ENCODE results near the gene STARD9. TPM values are rescaled to one million over a fixed set of nuclear protein-coding genes. Genes with fewer than 3 reads are reported as not detected.

Gene STARD9
- polyA plus RNA-seq, 1 of the 3 experiments (the other 2 are of a cell fraction), result 2.1 TPM

DNA sequence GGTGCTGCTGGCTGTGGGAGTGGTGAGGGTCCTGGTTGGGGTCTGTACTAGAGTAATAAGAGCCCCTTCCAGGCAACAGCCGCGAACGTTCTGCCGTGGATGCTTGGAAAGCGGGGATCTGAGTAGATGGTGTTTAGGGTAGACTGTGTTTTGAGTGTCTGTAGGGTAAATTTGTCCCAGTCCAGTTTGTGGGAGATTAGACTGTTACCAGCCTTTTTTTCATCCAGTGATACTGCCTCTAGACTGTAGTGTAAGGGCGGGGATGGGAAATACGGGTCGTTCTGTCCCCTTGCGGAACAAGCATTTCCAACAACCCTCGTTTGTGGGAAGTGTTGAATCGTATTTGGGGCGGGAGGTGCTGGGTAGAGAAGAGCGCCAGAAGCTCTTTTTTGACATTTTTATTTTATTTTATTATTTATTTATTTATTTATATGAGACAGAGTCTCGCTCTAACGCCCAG, 26.3 kb upstream of the STARD9 start:
- peaks cover 4% of the 10 kb centered on the region for H3F3A ChIP-seq (replicated peaks; ENCODE audit: insufficient read depth)
- H3K9ac ChIP-seq, result peak overlapping the region; percentile 97
- H3K4me1 ChIP-seq (ENCODE audit: control insufficient read depth in 1 of 2, insufficient read depth in 2 of 2, low read depth in 1 of 2, low read length in 1 of 2), result peaks cover 11 to 14% of the 10 kb centered on the region in 2 experiments; a peak in 3 of 4 replicates
- H3K9me3 ChIP-seq, result no peaks in the 10 kb centered on the region
- no peaks in the 10 kb centered on the region for H3K9me2 ChIP-seq
- H3K27ac ChIP-seq (ENCODE audit: low read depth in 2 of 2, low read length in 1 of 2), result peak overlapping the region; percentile 75 to 76
- peak overlapping the region; percentile 84 for H3K4me2 ChIP-seq
- ChIA-PET POLR2A (interaction anchor here (1.4 kb wide), 1 partner anchor 54 kb away, joined by 6 read pairs; the partner anchor contains the start of gene SNAP23), CTCF (interaction anchor here (1.0 to 1.5 kb wide), 4 partner anchors 20 to 406 kb away, joined by 3 to 4 read pairs (median 4); no protein-coding TSS in a partner anchor)
- H3K36me3 ChIP-seq (replicated peaks in 1 of 2; ENCODE audit: control insufficient read depth in 1 of 2, insufficient read depth in 2 of 2, low read length in 1 of 2), result peaks cover 5 to 12% of the 10 kb centered on the region in 2 experiments
- peaks cover 79% of the 10 kb centered on the region for H3K79me2 ChIP-seq (ENCODE audit: insufficient read depth)
- no peaks in the 10 kb centered on the region for H4K20me1 ChIP-seq (ENCODE audit: insufficient read depth)
- peak overlapping the region; percentile 97 for H2AFZ ChIP-seq (ENCODE audit: low read depth)
- DNase-seq, result peak; percentile 73
- TF ChIP-seq CHD2 (IDR thresholded peaks at IDR 0.05; ENCODE audit: low read length, partially characterized antibody) (no peak), RAD21 (IDR thresholded peaks at IDR 0.05; ENCODE audit: low read length) (no peak), JUND (IDR thresholded peaks at IDR 0.05) (no peak), SIN3A (IDR thresholded peaks at IDR 0.05; ENCODE audit: borderline replicate concordance, low read depth, low read length) (no peak), RXRA (IDR thresholded peaks at IDR 0.05; ENCODE audit: borderline replicate concordance, low read depth) (no peak), RFX5 (IDR thresholded peaks at IDR 0.05; ENCODE audit: low read length) (no peak), EZH2phosphoT487 (IDR thresholded peaks at IDR 0.05; ENCODE audit: borderline replicate concordance, low read depth) (no peak), YY1 (IDR thresholded peaks at IDR 0.05; ENCODE audit: low read depth) (no peak; the same call in 1 of the 2 replicates), FOXJ3 (CRISPR knock-in tag; IDR thresholded peaks at IDR 0.05) (no peak), RCOR1 (IDR thresholded peaks at IDR 0.05; ENCODE audit: low read length) (no peak), FOXM1 (IDR thresholded peaks at IDR 0.05; ENCODE audit: low read depth) (no peak), MEF2A (IDR thresholded peaks at IDR 0.05; ENCODE audit: borderline replicate concordance, low read depth) (no peak), TEAD4 (IDR thresholded peaks at IDR 0.05; ENCODE audit: borderline replicate concordance, insufficient read depth) (no peak)
- TF ChIP-seq, protein P1, sequence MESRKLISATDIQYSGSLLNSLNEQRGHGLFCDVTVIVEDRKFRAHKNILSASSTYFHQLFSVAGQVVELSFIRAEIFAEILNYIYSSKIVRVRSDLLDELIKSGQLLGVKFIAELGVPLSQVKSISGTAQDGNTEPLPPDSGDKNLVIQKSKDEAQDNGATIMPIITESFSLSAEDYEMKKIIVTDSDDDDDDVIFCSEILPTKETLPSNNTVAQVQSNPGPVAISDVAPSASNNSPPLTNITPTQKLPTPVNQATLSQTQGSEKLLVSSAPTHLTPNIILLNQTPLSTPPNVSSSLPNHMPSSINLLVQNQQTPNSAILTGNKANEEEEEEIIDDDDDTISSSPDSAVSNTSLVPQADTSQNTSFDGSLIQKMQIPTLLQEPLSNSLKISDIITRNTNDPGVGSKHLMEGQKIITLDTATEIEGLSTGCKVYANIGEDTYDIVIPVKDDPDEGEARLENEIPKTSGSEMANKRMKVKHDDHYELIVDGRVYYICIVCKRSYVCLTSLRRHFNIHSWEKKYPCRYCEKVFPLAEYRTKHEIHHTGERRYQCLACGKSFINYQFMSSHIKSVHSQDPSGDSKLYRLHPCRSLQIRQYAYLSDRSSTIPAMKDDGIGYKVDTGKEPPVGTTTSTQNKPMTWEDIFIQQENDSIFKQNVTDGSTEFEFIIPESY (IDR thresholded peaks at IDR 0.05; ENCODE audit: borderline replicate concordance, low read depth), result no peak
- TF ChIP-seq, protein P2, sequence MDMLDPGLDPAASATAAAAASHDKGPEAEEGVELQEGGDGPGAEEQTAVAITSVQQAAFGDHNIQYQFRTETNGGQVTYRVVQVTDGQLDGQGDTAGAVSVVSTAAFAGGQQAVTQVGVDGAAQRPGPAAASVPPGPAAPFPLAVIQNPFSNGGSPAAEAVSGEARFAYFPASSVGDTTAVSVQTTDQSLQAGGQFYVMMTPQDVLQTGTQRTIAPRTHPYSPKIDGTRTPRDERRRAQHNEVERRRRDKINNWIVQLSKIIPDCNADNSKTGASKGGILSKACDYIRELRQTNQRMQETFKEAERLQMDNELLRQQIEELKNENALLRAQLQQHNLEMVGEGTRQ (IDR thresholded peaks at IDR 0.05; ENCODE audit: borderline replicate concordance, low read depth, low read length), result no peak
- TF ChIP-seq, protein P3, sequence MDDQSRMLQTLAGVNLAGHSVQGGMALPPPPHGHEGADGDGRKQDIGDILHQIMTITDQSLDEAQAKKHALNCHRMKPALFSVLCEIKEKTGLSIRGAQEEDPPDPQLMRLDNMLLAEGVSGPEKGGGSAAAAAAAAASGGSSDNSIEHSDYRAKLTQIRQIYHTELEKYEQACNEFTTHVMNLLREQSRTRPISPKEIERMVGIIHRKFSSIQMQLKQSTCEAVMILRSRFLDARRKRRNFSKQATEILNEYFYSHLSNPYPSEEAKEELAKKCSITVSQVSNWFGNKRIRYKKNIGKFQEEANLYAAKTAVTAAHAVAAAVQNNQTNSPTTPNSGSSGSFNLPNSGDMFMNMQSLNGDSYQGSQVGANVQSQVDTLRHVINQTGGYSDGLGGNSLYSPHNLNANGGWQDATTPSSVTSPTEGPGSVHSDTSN (IDR thresholded peaks at IDR 0.05), result no peak
- TF ChIP-seq, protein P4, sequence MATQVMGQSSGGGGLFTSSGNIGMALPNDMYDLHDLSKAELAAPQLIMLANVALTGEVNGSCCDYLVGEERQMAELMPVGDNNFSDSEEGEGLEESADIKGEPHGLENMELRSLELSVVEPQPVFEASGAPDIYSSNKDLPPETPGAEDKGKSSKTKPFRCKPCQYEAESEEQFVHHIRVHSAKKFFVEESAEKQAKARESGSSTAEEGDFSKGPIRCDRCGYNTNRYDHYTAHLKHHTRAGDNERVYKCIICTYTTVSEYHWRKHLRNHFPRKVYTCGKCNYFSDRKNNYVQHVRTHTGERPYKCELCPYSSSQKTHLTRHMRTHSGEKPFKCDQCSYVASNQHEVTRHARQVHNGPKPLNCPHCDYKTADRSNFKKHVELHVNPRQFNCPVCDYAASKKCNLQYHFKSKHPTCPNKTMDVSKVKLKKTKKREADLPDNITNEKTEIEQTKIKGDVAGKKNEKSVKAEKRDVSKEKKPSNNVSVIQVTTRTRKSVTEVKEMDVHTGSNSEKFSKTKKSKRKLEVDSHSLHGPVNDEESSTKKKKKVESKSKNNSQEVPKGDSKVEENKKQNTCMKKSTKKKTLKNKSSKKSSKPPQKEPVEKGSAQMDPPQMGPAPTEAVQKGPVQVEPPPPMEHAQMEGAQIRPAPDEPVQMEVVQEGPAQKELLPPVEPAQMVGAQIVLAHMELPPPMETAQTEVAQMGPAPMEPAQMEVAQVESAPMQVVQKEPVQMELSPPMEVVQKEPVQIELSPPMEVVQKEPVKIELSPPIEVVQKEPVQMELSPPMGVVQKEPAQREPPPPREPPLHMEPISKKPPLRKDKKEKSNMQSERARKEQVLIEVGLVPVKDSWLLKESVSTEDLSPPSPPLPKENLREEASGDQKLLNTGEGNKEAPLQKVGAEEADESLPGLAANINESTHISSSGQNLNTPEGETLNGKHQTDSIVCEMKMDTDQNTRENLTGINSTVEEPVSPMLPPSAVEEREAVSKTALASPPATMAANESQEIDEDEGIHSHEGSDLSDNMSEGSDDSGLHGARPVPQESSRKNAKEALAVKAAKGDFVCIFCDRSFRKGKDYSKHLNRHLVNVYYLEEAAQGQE (IDR thresholded peaks at IDR 0.05; ENCODE audit: low read depth, low read length), result no peak
- H3K4me3 ChIP-seq (ENCODE audit: low read depth in 2 of 2, low read length in 1 of 2), result peak overlapping the region; percentile 91 to 99
- WGBS (ENCODE audit: low lambda C conversion rate), result 2% methylated on average over 15 of the region's 15 CpGs
- no peaks in the 10 kb centered on the region for H3K27me3 ChIP-seq (ENCODE audit: insufficient read depth)
